ENCODE data around the gene ADAMTS2. TPM values are rescaled to one million over a fixed set of nuclear protein-coding genes. Genes with fewer than 3 reads are reported as not detected.

ADAMTS2 gene
- total RNA-seq, 1 experiment from 2014 or later: 0.60 TPM

DNA sequence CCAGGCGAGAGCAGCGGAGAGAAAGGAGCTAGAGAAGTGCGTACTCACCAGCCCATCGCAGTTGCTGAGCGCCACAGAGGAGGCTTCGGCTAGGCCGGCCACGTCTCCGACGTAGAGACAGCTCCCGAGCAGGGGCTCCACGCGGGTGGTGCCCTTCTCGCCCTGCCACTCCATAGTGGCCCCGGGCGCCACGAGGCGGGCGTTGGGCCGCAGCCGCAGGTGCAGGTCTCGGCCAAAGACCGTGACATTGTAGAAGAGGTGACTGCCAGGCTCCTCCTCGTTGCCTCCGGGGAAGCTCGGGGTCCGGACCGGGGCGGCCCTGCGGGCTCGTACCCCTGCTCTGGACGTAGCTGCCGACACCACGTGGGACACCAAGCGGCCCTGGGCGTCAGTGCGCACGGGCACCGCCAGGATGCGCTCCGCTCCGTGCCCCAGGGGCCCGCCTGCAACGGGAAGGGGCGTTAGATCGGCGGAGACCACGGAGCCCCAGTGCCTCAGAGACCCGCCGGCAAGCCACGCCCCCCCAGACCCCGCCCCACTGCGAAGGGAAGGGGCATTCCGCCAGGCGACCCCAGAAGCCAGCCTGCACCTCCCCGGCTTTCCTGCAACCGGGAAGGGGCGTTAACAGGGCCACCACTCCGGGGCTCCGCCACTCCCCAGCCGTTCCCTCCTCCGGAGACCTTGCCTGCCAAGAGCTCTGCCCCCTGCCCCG lies 1.4 kb downstream of the ADAMTS2 start:
- DNase-seq (ENCODE audit: low read depth): no peak

- DNase-seq (ENCODE audit: low read depth): no peak
Measured at GRCh38 chr5:179343021-179343718, 2.1 kb downstream of the ADAMTS2 start.

GRCh38 chr5:179342577-179342976 lies 2.7 kb downstream of the ADAMTS2 start:
- DNase-seq (ENCODE audit: low read depth): no peak

DNA sequence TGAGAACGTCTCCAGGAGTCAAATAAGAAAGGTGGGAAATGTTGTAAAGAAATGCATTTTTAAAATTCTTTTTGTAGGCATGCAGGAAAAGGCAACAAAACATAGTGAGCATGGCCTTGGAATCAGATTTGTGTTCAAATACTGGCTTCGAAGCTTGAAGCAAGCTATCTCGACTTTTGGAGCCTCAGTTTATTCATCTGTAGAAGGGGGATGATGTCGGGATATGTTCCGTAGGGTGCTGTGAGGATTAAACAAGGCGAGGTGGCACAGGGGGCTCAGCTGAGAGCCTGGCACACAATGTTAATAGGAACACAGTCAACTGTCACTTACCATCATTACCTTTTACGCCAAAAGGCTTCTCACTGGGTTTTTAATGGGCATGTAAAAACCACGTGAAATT lies 4.8 kb downstream of the ADAMTS2 start:
- DNase-seq (ENCODE audit: low read depth): no peak

GRCh38 chr5:179339996-179340395 lies 5.3 kb downstream of the ADAMTS2 start:
- DNase-seq (ENCODE audit: low read depth): no peak

DNA sequence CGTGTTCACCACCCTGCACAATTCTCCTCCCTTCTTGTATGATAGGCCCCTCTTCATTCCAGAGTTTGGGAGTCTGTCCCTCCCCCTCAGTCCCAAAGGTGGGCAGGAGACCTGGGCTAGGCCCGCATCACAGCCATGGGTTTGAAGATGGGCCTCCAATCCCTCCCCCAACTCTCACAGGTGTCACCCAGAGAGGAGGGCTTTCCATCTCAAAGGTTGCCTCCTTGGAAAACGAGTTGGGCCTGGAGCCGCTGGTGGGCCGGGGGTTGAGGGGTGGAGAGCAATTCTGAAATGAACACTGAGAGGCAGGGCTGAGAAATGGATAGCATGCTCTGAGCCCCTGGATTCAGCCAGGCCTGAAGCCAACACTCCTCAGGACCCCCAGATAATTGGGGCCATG lies 6.2 kb downstream of the ADAMTS2 start:
- no peak for DNase-seq (ENCODE audit: low read depth)

DNA sequence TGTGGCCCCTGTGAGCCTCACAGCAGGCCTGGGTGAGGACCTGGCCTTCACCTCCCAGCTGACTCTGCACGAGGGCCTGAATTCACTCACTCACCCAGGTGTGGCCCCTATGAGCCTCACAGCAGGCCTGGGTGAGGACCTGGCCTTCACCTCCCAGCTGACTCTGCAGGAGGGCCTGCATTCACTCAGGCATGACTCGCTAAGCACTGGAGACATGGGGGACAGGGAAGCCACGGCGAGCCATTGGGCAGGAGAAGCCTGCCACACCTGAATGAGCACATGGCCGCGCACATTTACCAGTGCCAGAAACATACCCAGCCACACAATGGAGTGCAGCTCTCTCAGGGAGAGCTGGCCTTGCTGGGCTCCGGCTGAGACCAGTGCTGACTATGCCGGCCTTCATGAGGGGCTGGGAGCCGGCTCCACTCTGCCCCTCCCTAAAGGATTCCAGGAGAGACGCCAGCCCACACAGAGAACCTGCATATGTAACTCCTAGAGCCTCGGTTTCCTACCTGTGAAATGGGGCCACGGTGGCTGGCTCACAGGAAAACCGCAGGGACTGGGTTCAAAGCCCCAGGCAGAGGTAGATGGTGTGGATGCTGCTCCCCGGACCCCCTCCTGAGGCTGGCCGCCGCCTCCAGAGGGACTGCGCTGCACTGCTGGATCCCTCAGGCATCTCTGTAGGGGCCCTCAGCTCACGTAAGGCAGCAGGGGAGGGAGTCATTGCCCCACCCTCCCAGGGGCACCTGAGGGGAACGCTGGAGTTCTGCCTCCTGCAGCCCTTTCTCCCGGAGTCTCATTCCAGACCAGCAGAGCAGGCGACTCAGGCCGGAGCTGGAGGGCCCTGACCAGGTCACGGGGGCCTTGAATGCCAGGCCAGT lies 7.2 kb downstream of the ADAMTS2 start:
- DNase-seq (ENCODE audit: low read depth): no peak

DNA sequence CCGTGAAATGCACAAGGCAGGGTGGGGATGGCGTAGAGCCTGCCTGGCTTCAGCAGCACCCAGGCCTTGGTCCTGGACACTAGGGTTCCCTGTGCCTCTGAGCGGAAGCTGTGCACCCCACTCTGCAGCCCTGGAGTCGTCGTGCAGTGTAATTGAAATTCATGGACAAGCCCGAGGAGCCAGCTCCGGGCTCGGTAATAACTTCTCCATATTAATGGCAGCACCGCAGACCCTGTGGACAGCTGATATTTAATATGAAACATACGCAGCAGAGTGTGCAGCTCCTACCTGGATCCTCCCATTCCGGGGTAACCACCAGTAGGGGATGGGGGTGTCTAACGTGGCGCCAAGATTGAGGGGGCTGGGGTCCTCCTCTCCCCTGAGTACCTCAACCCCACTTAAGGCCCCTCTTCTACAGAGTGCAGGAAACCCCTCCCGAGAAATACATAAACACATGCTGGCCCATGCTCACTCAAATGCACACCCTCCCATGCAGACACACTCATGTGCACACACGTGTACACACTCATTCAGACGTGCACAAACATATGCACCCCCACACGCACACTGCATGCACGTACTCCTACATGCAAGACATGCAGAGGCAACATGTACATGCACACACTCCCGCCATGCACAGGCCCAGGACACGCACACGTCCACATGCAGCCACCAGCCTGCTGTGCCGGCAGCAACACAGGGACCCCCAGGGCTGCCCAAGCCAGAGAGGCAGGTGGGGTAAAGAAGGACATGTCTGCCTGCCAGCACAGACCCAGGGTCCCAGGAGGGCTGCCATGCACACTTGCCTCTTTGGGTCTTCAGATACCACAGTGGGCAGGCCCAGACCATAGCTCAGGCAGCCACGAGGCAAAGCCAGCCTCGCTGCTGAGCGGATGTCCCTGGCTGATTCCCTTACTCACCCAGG lies 8.1 kb downstream of the ADAMTS2 start:
- no peak for DNase-seq (ENCODE audit: low read depth)

- no peak for DNase-seq (ENCODE audit: low read depth)
Measured at GRCh38 chr5:179336126-179336870, 9.0 kb downstream of the ADAMTS2 start.

GRCh38 chr5:179333796-179334761 lies 11.2 kb downstream of the ADAMTS2 start:
- DNase-seq (ENCODE audit: low read depth): no peak

- no peak for DNase-seq (ENCODE audit: low read depth)
Measured at GRCh38 chr5:179332741-179333290, 12.4 kb downstream of the ADAMTS2 start.

DNA sequence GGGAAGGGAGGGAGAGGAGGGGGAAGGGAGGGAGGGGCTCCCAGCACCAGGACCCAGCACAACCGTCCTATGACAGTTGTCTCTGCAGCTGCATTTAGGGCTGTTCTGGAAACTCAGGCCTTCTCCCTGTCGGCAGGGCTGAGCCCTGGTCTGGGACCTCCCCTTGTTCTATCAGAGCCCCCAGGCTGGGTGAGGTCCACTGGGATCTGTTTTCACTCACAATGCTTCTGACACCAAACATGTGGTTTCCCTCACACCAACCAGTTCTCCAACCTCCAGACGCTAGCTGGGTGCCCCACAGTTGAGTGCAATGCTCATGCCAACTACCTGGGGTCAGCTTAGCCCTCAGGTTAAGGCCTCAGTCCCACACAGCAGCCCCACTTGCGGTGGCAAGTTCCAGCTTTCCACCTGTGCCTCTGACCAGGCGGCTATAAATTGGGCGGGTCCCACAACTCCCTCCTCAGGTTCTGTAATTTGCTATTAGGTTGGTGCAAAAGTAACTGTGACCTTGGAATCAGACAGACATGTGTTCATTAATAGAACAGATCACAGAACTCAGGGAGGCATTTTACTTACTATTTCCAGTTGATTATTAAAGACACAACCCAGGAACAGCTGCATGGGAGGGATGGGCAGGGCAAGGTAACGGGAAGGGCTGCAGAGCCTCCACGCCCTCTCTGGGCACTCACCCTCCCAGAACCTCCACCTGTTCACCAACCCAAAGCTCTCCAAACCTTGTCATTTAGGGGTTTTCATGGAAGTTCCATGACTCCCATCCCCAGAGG lies 13.5 kb downstream of the ADAMTS2 start:
- no peak for DNase-seq (ENCODE audit: low read depth)

GRCh38 chr5:179330186-179330900 lies 14.9 kb downstream of the ADAMTS2 start:
- DNase-seq (ENCODE audit: low read depth): no peak

- no peak for DNase-seq (ENCODE audit: low read depth)
Measured at GRCh38 chr5:179328291-179328690, 17.0 kb downstream of the ADAMTS2 start.

GRCh38 chr5:179327021-179327735 lies 18.1 kb downstream of the ADAMTS2 start:
- DNase-seq (ENCODE audit: low read depth): no peak

DNA sequence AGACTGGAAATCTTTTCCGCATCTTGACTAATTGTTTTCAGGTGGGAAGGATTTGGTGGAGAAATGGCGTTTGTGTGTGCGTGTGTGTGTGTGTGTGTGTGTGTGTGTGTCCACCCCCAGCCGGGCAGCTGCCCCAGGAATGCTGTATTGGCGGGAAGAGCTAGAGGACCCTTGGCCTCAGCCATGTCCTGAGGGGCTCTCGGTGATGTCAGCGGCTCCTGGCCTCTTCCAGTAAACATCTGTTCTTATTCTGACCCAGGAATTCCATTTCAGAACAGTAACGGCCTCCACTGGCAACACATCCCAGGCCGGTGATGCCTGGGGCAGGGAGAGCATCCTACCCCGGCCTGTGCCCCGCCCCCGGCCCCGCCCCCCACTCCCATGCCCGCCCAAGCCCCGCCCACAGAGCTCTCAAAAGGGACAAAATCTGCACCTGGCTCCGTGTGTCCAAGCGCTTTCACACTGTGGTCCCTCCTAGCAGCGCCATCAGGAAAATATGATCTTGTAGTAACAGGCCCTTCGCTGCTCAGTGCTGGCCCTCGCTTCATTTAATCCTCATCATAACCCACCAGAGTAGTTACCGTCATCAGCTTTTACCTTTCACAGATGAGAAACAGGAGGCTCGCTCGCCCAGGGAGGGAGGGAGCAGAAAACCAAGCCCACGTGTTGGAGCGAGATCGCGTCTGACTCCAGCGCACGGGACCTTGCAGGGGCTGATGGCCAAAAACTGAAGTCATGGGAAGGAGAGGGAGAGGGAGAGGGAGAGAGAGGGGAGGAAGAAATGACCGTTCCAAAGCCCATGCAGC lies 18.9 kb downstream of the ADAMTS2 start:
- DNase-seq (ENCODE audit: low read depth): peak; percentile 34

Data from RPMI7951 (cell line).